ENCODE measurements around the gene CORO6. TPM values are rescaled to one million over a fixed set of nuclear protein-coding genes. Genes with fewer than 3 reads are reported as not detected.

Gene CORO6
- total and polyA plus RNA-seq, 10 of the 15 experiments (the other 5 are each of a cell fraction or from before 2014, with no cell fraction given): 0.26 to 5.0 (median 1.7) TPM; not detected in 1

GRCh38 chr17:29581583-29582253, 41.0 kb downstream of the CORO6 start (continued):
- TF ChIP-seq SKIL (IDR thresholded peaks at IDR 0.05; ENCODE audit: low read depth, poor library complexity, severe bottlenecking): no peak
- TF ChIP-seq ZBED1 (IDR thresholded peaks at IDR 0.05; ENCODE audit: borderline replicate concordance): no peak
- no peak for TF ChIP-seq CREM (IDR thresholded peaks at IDR 0.05; ENCODE audit: low read depth)
- TF ChIP-seq CEBPB (IDR thresholded peaks at IDR 0.05; ENCODE audit: borderline replicate concordance in 1 of 2, low read depth in 2 of 2, low read length in 2 of 2): no peak
- no peak for TF ChIP-seq NFYA (IDR thresholded peaks at IDR 0.05; ENCODE audit: borderline replicate concordance, low read depth, low read length)
- TF ChIP-seq ZNF592 (IDR thresholded peaks at IDR 0.05): no peak
